Aorta (tissue), 5 donors: ENCODE results near the gene LAMA3. TPM values are rescaled to one million over a fixed set of nuclear protein-coding genes. Genes with fewer than 3 reads are reported as not detected.
A peak's percentile ranks its signal among the peaks of the same experiment; 100 is the strongest.

Source experiments
- ATAC-seq: fragments of 200-7000 bp; cut with Tn5 transposase; one replicate; pipeline ENCODE4 v1.9.1; 2022; ENCODE audit warnings: moderate library complexity; ENCODE audit not compliant: low FRiP score
- DNase-seq, 2 donors: peaks; one replicate each; pipeline ENCODE4 v3.0.0-alpha.2; 2020
- H3K27ac ChIP-seq, 2 donors: one replicate each; pipeline ENCODE4 v1.5.1; 2013; ENCODE audit warnings: low read length in 2 of 2, mild to moderate bottlenecking in 2 of 2, moderate library complexity in 2 of 2, control low read depth in 1 of 2, inconsistent platforms in 1 of 2, low read depth in 1 of 2
- H3K27me3 ChIP-seq, 2 donors: one replicate each; pipeline ENCODE4 v1.6.1; 2013; ENCODE audit warnings: control low read depth in 1 of 2, low read length in 1 of 2, mild to moderate bottlenecking in 1 of 2, moderate library complexity in 1 of 2; ENCODE audit not compliant: insufficient read depth in 2 of 2, control insufficient read depth in 1 of 2
- H3K36me3 ChIP-seq, 2 donors: one replicate each; pipeline ENCODE4 v1.6.1; 2013; ENCODE audit warnings: control low read depth in 1 of 2, low read length in 1 of 2, mild to moderate bottlenecking in 1 of 2; ENCODE audit not compliant: insufficient read depth in 2 of 2, control insufficient read depth in 1 of 2
- H3K4me1 ChIP-seq, 2 donors: one replicate each; pipeline ENCODE4 v1.6.1; 2013; ENCODE audit warnings: low read length in 2 of 2, control low read depth in 1 of 2, mild to moderate bottlenecking in 1 of 2, moderate library complexity in 1 of 2; ENCODE audit not compliant: insufficient read depth in 2 of 2, control insufficient read depth in 1 of 2
- H3K4me3 ChIP-seq, 2 donors: one replicate each; pipeline ENCODE4 v1.5.1; 2013; ENCODE audit warnings: low read length in 2 of 2, control low read depth in 1 of 2, mild to moderate bottlenecking in 1 of 2
- H3K9me3 ChIP-seq: one replicate; pipeline ENCODE4 v1.6.1; 2013; ENCODE audit warnings: mild to moderate bottlenecking, low read length; ENCODE audit not compliant: control insufficient read depth
- WGBS, 2 donors: extraction: QIAGEN DNeasy Blood & Tissue Kit; methylation state at CpG; one replicate each; pipeline ENCODE4 v1.1.7; 2013; 5-methylcytosine and 5-hydroxymethylcytosine counted together
- intact Hi-C, 2 donors: fragments of 100-400 bp; cut with DNase I; formaldehyde crosslinking; loops; one replicate each; pipeline versions ENCODE4 v1.14.2 to v1.15.0; 2022
- polyA plus RNA-seq, 2 donors: library from polyadenylated mRNA; stranded (reverse); fragments of 200-250 nt; gene quantifications; one replicate each; pipeline ENCODE4 v1.2.3, GENCODE V29; 2013
- total RNA-seq, 2 donors: library from RNA; stranded (reverse); fragmentation: NEBNext Ultra II Directional; extraction: Animal tissue kit (Norgen Biotek cat#: 25700); gene quantifications; one replicate each; pipeline ENCODE4 v1.2.1, GENCODE V29; 2021
- donor health status: healthy with polysubstance abuse.
- donor health status: Bipolar disorder and iron deficiency.
- donor health status: DM: no; HTN: no; CAD: no.
- donor health status: DM: no; HTN: no; CAD: no.
- donor health status: DM: yes; HTN: yes; CAD: no.

The LAMA3 gene
- total and polyA plus RNA-seq, 4 donors, result 3.4 to 29.0 (median 17.6) TPM

GRCh38 chr18:23867006-23867405, 177.8 kb downstream of the LAMA3 start:
- intact Hi-C loops, result no loop called here
- ATAC-seq, result no peak
- WGBS, 2 donors, result 89 to 93% methylated on average over 5 of the region's 5 CpGs

GRCh38 chr18:23868136-23868785, 179.0 kb downstream of the LAMA3 start:
- Histone ChIP-seq H3K9me3 (no peaks in the 10 kb centered on the region), H3K27ac (no peak overlapping the region), H3K4me3 (no peak overlapping the region), H3K36me3 (no peaks in the 10 kb centered on the region), H3K27me3 (no peaks in the 10 kb centered on the region), H3K4me1 (peaks cover 0 to 12% of the 10 kb centered on the region in 2 donors)
- DNase-seq, result no peak
- no peak for ATAC-seq
- 88 to 93% methylated on average over 3 of the region's 3 CpGs for WGBS, 2 donors
- intact Hi-C loops, result no loop called here

More at GRCh38 chr18:23867006-23867405, 177.8 kb downstream of the LAMA3 start:
- no peaks in the 10 kb centered on the region for H3K36me3 ChIP-seq
- H3K4me1 ChIP-seq, result peaks cover 0 to 12% of the 10 kb centered on the region in 2 donors
- no peaks in the 10 kb centered on the region for H3K9me3 ChIP-seq
- no peak overlapping the region for H3K27ac ChIP-seq
- no peaks in the 10 kb centered on the region for H3K27me3 ChIP-seq
- no peak overlapping the region for H3K4me3 ChIP-seq
- DNase-seq, result no peak

GRCh38 chr18:23870676-23871380, 181.6 kb downstream of the LAMA3 start:
- intact Hi-C loops, result no loop called here

GRCh38 chr18:23871410-23871809, 182.2 kb downstream of the LAMA3 start:
- H3K4me1 ChIP-seq, result no peaks in the 10 kb centered on the region
- ATAC-seq (no peak), DNase-seq (no peak)
- H3K27me3 ChIP-seq, result no peaks in the 10 kb centered on the region
- WGBS, 2 donors, result 73 to 74% methylated on average over 7 of the region's 7 CpGs
- H3K4me3 ChIP-seq, result no peak overlapping the region
- intact Hi-C loops, result no loop called here
- no peaks in the 10 kb centered on the region for H3K9me3 ChIP-seq
- no peak overlapping the region for H3K27ac ChIP-seq
- no peaks in the 10 kb centered on the region for H3K36me3 ChIP-seq

More at GRCh38 chr18:23870676-23871380, 181.6 kb downstream of the LAMA3 start:
- WGBS, 2 donors, result 82 to 86% methylated on average over 6 of the region's 6 CpGs
- Histone ChIP-seq H3K27me3 (no peaks in the 10 kb centered on the region), H3K4me3 (no peak overlapping the region), H3K27ac (no peak overlapping the region), H3K36me3 (no peaks in the 10 kb centered on the region), H3K9me3 (no peaks in the 10 kb centered on the region), H3K4me1 (no peaks in the 10 kb centered on the region)
- DNase-seq (no peak), ATAC-seq (no peak)

- no peak overlapping the region for H3K27ac ChIP-seq
- H3K36me3 ChIP-seq, result no peaks in the 10 kb centered on the region
- peak; percentile 52 for ATAC-seq
Observed at GRCh38 chr18:23872701-23873550, 183.7 kb downstream of the LAMA3 start.

GRCh38 chr18:23875966-23876895, 187.0 kb downstream of the LAMA3 start:
- Histone ChIP-seq H3K4me1 (no peaks in the 10 kb centered on the region), H3K27ac (no peak overlapping the region), H3K9me3 (no peaks in the 10 kb centered on the region), H3K36me3 (no peaks in the 10 kb centered on the region), H3K4me3 (no peak overlapping the region), H3K27me3 (no peaks in the 10 kb centered on the region)
- DNase-seq (no peak), ATAC-seq (no peak)
- intact Hi-C loops, result loop anchor here in 1 of 2 donors (2.0 kb wide), 1 partner anchor 45 kb away; no protein-coding TSS in a partner anchor
- WGBS, 2 donors, result 84 to 88% methylated on average over 11 of the region's 11 CpGs

More at GRCh38 chr18:23872701-23873550, 183.7 kb downstream of the LAMA3 start:
- intact Hi-C loops, result no loop called here
- Histone ChIP-seq H3K27me3 (no peaks in the 10 kb centered on the region), H3K9me3 (no peaks in the 10 kb centered on the region), H3K4me3 (no peak overlapping the region), H3K4me1 (no peaks in the 10 kb centered on the region)
- 75 to 82% methylated on average over 25 of the region's 25 CpGs for WGBS, 2 donors
- no peak for DNase-seq

GRCh38 chr18:23876921-23877320, 187.7 kb downstream of the LAMA3 start:
- H3K36me3 ChIP-seq, result no peaks in the 10 kb centered on the region
- ATAC-seq, result no peak
- 76 to 83% methylated on average over 7 of the region's 7 CpGs for WGBS, 2 donors
- H3K27me3 ChIP-seq, result no peaks in the 10 kb centered on the region
- intact Hi-C loops, result loop anchor here in 1 of 2 donors (2.0 kb wide), 1 partner anchor 46 kb away; no protein-coding TSS in a partner anchor
- no peaks in the 10 kb centered on the region for H3K4me1 ChIP-seq
- no peaks in the 10 kb centered on the region for H3K9me3 ChIP-seq
- no peak overlapping the region for H3K27ac ChIP-seq
- H3K4me3 ChIP-seq, result no peak overlapping the region
- no peak for DNase-seq

- Histone ChIP-seq H3K9me3 (no peaks in the 10 kb centered on the region), H3K27ac (no peak overlapping the region), H3K4me3 (no peak overlapping the region), H3K4me1 (no peaks in the 10 kb centered on the region), H3K36me3 (no peaks in the 10 kb centered on the region), H3K27me3 (no peaks in the 10 kb centered on the region)
- 70 to 78% methylated on average over 4 of the region's 4 CpGs for WGBS, 2 donors
- ATAC-seq, result peak; percentile 34
- intact Hi-C loops, result loop anchor here in 1 of 2 donors (2.0 kb wide), 1 partner anchor 47 kb away; no protein-coding TSS in a partner anchor
- no peak for DNase-seq
Observed at GRCh38 chr18:23877371-23877770, 188.1 kb downstream of the LAMA3 start.
